Measurements from ENCODE around the gene EXOSC9.

- TF ChIP-seq, protein P1, sequence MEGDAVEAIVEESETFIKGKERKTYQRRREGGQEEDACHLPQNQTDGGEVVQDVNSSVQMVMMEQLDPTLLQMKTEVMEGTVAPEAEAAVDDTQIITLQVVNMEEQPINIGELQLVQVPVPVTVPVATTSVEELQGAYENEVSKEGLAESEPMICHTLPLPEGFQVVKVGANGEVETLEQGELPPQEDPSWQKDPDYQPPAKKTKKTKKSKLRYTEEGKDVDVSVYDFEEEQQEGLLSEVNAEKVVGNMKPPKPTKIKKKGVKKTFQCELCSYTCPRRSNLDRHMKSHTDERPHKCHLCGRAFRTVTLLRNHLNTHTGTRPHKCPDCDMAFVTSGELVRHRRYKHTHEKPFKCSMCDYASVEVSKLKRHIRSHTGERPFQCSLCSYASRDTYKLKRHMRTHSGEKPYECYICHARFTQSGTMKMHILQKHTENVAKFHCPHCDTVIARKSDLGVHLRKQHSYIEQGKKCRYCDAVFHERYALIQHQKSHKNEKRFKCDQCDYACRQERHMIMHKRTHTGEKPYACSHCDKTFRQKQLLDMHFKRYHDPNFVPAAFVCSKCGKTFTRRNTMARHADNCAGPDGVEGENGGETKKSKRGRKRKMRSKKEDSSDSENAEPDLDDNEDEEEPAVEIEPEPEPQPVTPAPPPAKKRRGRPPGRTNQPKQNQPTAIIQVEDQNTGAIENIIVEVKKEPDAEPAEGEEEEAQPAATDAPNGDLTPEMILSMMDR (IDR thresholded peaks at IDR 0.05), result no peak
- no peak for TF ChIP-seq POLR2A (IDR thresholded peaks at IDR 0.05)
These were observed 16.7 kb upstream of the EXOSC9 start for GRCh38 chr4:121784401-121784800.
